Measurements from ENCODE around the gene OTUD6A.
"Not testable (repeated sequence)": the region's sequence is repeated elsewhere in the genome, so short reads cannot be mapped to it uniquely, and the experiment has no call there.

Gene OTUD6A

GRCh38 chrX:70105229-70105628 is 43.0 kb downstream of the OTUD6A start:
- TF ChIP-seq CTCF (IDR thresholded peaks at IDR 0.05; ENCODE audit: low read depth, low read length) = no peak
- no peak for DNase-seq (ENCODE audit: low read depth, low spot score)
- H3K4me3 ChIP-seq (ENCODE audit: low read depth, low read length) = no peak overlapping the region
- in situ Hi-C loops (cut with HindIII; ENCODE audit: low sequenced_read_pairs) = no loop called here

GRCh38 chrX:70111436-70112026 is 49.3 kb downstream of the OTUD6A start:
- in situ Hi-C loops (cut with HindIII; ENCODE audit: low sequenced_read_pairs); H3K4me3 ChIP-seq (ENCODE audit: low read depth, low read length); DNase-seq (ENCODE audit: low read depth, low spot score): not testable (repeated sequence)
